Pancreas (tissue), 10 donors: ENCODE data around the gene GSTCD. TPM values are rescaled to one million over a fixed set of nuclear protein-coding genes. Genes with fewer than 3 reads are reported as not detected.

Experiments used
- ATAC-seq, 4 donors: fragments of 200-7000 bp; cut with Tn5 transposase; one replicate each; pipeline versions ENCODE4 v1.8.0 to v1.9.1; 2020; ENCODE audit warnings: mild to moderate bottlenecking in 4 of 4, moderate library complexity in 4 of 4
- DNase-seq, 6 donors: peaks; one replicate each; pipeline ENCODE4 v3.0.0-alpha.2; 2020
- FAIRE-seq: peaks from 2 replicates; lab custom pipeline; 2012; peaks lifted over from hg19 to GRCh38; lab: Jason Lieb, UNC
- H3K27ac ChIP-seq, 4 donors: fragments of 200-600 bp; sonication (generic); 1 replicate in 3 of 4; 2 replicates in 1 of 4; pipeline versions ENCODE4 v1.5.0 to v1.8.0; 2020
- H3K27me3 ChIP-seq, 4 donors: fragments of 200-600 bp; one replicate each; pipeline ENCODE4 v1.8.0; 2021
- H3K36me3 ChIP-seq, 3 donors: fragments of 200-600 bp; sonication (generic) in 1 of 3; one replicate each; pipeline versions ENCODE4 v1.5.0 to v1.8.0; 2020 to 2021
- H3K4me1 ChIP-seq, 3 donors: fragments of 200-600 bp; one replicate each; pipeline ENCODE4 v1.8.0; 2021
- H3K4me3 ChIP-seq, 4 donors: fragments of 200-600 bp; sonication (generic) in 2 of 4; one replicate each; pipeline versions ENCODE4 v1.5.0 to v1.8.0; 2020 to 2021
- H3K9me3 ChIP-seq, 4 donors: fragments of 200-600 bp; one replicate each; pipeline ENCODE4 v1.8.0; 2021
- WGBS, 2 donors: extraction: QIAGEN DNeasy Blood & Tissue Kit; methylation state at CpG; one replicate each; pipeline ENCODE4 v1.1.7; 2013; 5-methylcytosine and 5-hydroxymethylcytosine counted together
- intact Hi-C, 3 donors: fragments of 100-400 bp; cut with DNase I; formaldehyde crosslinking; loops; one replicate each; pipeline versions ENCODE4 v1.11.1 to v1.14.2; 2022
- polyA plus RNA-seq, 2 donors: library from polyadenylated mRNA; stranded (reverse); fragments of 200-250 nt; gene quantifications; one replicate each; pipeline ENCODE4 v1.2.3, GENCODE V29; 2013
- total RNA-seq, 6 donors: library from RNA; stranded (reverse); fragmentation: NEBNext Ultra II Directional in 4 of 6; extraction: Animal tissue kit (Norgen Biotek cat#: 25700) in 4 of 6; gene quantifications; one replicate each; pipeline versions ENCODE4 v1.2.1 to v1.2.4, GENCODE V29; 2021 to 2023
- TF ChIP-seq, protein P1 (sequence below), 4 donors: fragments of 200-600 bp; sonication (generic) in 3 of 4; IDR thresholded peaks; one replicate each; pipeline versions ENCODE4 v1.5.0 to v1.8.0; 2021; ENCODE audit warnings: antibody characterized with exemption in 4 of 4
- donor health status: healthy with polysubstance abuse.
- donor health status: DM: no; HTN: no; CAD: no; lungs with moderate emphysema.
- donor health status: DM: no; HTN: no; CAD: no.
- donor health status: control.
- donor health status: control.
- donor health status: Bipolar disorder and iron deficiency.
- donor health status: DM: yes; HTN: yes; CAD: no.
- donor health status: DM: no; HTN: no; CAD: no.
- donor health status: DM: no; HTN: no; CAD: no.
- donor health status: DM: yes; HTN: yes; CAD: no.

The GSTCD gene, protein sequence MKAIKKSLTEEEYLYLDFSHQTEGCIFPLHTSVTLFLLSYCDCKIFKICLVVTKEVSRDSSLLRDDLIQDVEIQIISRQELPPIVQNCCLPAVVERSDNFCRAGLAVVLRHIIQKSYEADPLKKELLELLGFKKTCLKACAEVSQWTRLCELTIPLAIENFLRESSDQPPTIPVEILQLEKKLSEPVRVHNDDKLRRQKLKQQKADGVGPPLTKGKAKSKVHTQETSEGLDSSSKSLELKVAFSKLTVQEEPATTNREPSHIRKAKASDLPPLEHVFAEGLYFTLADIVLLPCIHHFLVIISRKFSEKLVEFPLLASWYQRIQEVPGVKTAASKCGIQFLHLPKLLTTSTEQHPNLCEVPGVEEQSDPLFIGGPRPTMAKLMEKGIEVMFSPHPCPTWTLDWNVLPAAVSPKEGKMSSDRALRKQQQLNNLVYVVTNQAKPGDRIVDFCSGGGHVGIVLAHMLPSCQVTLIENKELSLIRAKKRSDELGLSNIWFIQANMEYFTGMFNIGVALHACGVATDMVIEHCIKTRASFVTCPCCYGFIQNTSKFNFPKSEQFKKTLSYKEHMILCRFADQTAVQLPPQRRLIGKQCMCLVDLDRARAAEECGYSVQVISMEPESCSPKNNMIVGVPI
- total RNA-seq, result 1 to 10 TPM; 1.4 to 5.7 (median 3.7) TPM
- 1 to 10 TPM; 1.3 to 1.9 TPM for polyA plus RNA-seq

GRCh38 chr4:105708181-105709080 lies at the start of gene GSTCD, which contains the start of gene INTS12:
Gene GSTCD (plus strand): TSS chr4:105708784. CDS start chr4:105717614, 8,830 bp downstream.
Gene INTS12 (minus strand): TSS chr4:105708689. CDS start chr4:105700005, 8,684 bp downstream.
- peaks cover 6 to 14% (median 11%) of the 10 kb centered on the region in 3 donors for H3K4me1 ChIP-seq
- DNase-seq (peak; percentile 90 to 96 (median 92)), FAIRE-seq (no peak), ATAC-seq (peak; percentile 98 to 99 (median 99))
- H3K9me3 ChIP-seq, result no peaks in the 10 kb centered on the region
- intact Hi-C loops, result no loop called here
- peak within 1 kb of the TSS; percentile 71 to 89 (median 80) for H3K4me3 ChIP-seq
- 0% methylated on average over 45 to 63 of the region's 63 CpGs for WGBS, 2 donors
- H3K27ac ChIP-seq, result peak within 1 kb of the TSS; percentile 80 to 93 (median 88)
- no peaks in the 10 kb centered on the region for H3K27me3 ChIP-seq
- TF ChIP-seq, protein P1, sequence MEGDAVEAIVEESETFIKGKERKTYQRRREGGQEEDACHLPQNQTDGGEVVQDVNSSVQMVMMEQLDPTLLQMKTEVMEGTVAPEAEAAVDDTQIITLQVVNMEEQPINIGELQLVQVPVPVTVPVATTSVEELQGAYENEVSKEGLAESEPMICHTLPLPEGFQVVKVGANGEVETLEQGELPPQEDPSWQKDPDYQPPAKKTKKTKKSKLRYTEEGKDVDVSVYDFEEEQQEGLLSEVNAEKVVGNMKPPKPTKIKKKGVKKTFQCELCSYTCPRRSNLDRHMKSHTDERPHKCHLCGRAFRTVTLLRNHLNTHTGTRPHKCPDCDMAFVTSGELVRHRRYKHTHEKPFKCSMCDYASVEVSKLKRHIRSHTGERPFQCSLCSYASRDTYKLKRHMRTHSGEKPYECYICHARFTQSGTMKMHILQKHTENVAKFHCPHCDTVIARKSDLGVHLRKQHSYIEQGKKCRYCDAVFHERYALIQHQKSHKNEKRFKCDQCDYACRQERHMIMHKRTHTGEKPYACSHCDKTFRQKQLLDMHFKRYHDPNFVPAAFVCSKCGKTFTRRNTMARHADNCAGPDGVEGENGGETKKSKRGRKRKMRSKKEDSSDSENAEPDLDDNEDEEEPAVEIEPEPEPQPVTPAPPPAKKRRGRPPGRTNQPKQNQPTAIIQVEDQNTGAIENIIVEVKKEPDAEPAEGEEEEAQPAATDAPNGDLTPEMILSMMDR (IDR thresholded peaks at IDR 0.05), result no peak
- H3K36me3 ChIP-seq, result no peaks in the 10 kb centered on the region

DNA sequence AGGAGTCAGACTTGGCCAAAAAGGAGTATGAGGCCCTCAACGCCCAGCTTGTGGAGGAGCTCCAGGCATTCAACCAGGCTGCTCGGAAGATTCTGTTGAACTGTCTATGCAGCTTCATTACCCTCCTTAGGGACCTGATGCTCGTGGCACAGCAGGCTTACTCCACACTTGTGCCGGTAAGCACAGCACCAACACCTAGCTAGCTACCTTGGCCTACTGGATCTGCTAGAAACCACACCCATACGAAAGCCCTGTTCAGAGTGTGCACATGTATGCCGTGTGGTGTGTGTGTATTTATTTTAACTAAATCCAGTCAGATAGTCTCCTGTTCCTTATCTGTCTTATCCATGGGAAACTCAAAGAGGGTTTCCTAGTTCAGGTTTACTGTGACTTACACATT lies 49.4 kb upstream of the GSTCD start:
- Histone ChIP-seq H3K27me3 (no peaks in the 10 kb centered on the region), H3K9me3 (no peaks in the 10 kb centered on the region), H3K4me3 (no peak overlapping the region), H3K36me3 (peaks cover 0 to 21% (median 0%) of the 10 kb centered on the region in 3 donors), H3K27ac (no peak overlapping the region), H3K4me1 (no peaks in the 10 kb centered on the region)
- no peak for FAIRE-seq
- intact Hi-C loops, result no loop called here
- ATAC-seq, result no peak
- WGBS, 2 donors, result 71 to 72% methylated on average over 6 of the region's 6 CpGs
- TF ChIP-seq, protein P1 (IDR thresholded peaks at IDR 0.05), result no peak
- DNase-seq, result no peak

- H3K27ac ChIP-seq, result no peak overlapping the region
- WGBS, 2 donors, result 98 to 99% methylated on average over 3 of the region's 3 CpGs
- TF ChIP-seq, protein P1 (IDR thresholded peaks at IDR 0.05), result no peak
- ATAC-seq, result no peak
- FAIRE-seq, result no peak
- no peaks in the 10 kb centered on the region for H3K27me3 ChIP-seq
- peaks cover 0 to 14% (median 0%) of the 10 kb centered on the region in 3 donors for H3K36me3 ChIP-seq
- no peak overlapping the region for H3K4me3 ChIP-seq
- intact Hi-C loops, result no loop called here
- H3K9me3 ChIP-seq, result no peaks in the 10 kb centered on the region
- no peaks in the 10 kb centered on the region for H3K4me1 ChIP-seq
- no peak for DNase-seq
Observed at GRCh38 chr4:105661028-105661427, 47.6 kb upstream of the GSTCD start.

GRCh38 chr4:105662935-105663675 lies 45.5 kb upstream of the GSTCD start:
- no peak for ATAC-seq
- Histone ChIP-seq H3K4me1 (no peaks in the 10 kb centered on the region), H3K27ac (no peak overlapping the region), H3K9me3 (no peaks in the 10 kb centered on the region), H3K27me3 (no peaks in the 10 kb centered on the region), H3K4me3 (no peak overlapping the region), H3K36me3 (peaks cover 0 to 19% (median 0%) of the 10 kb centered on the region in 3 donors)
- no peak for DNase-seq
- intact Hi-C loops, result no loop called here
- WGBS, 2 donors, result 94 to 97% methylated on average over 2 of the region's 2 CpGs
- peak; percentile 80 for FAIRE-seq
- TF ChIP-seq, protein P1 (IDR thresholded peaks at IDR 0.05), result no peak
